SU-DHL-6 (cell line): ENCODE measurements around the gene SPATS1.

Source experiments
- CTCF ChIP-seq: fragments of 200-600 bp; sonication (generic); IDR thresholded peaks from one replicate; pipeline ENCODE4 v1.5.1; 2017; ENCODE audit warnings: antibody characterized with exemption, mild to moderate bottlenecking, low read length, moderate library complexity; ENCODE audit not compliant: insufficient read depth, poor library complexity, severe bottlenecking
- EZH2phosphoT487 ChIP-seq: fragments of 200-600 bp; sonication (generic), shearing (Covaris generic); conservative IDR thresholded peaks from 2 replicates; pipeline ENCODE4 v1.6.1; 2018; ENCODE audit warnings: mild to moderate bottlenecking, antibody characterized with exemption, low read length, moderate library complexity, mixed read lengths

GRCh38 chr6:44363377-44363926 lies 21.0 kb downstream of the SPATS1 start:
- no peak for TF ChIP-seq CTCF
- no peak for TF ChIP-seq EZH2phosphoT487
